Measurements from ENCODE around the gene TMEM165. TPM values are rescaled to one million over a fixed set of nuclear protein-coding genes. Genes with fewer than 3 reads are reported as not detected.
"Not testable (repeated sequence)": the region's sequence is repeated elsewhere in the genome, so short reads cannot be mapped to it uniquely, and the experiment has no call there.

Gene TMEM165
- total RNA-seq, 3 donors from 2014 or later, result 165 to 386 (median 204) TPM

- H3K27me3 ChIP-seq, result no peaks in the 10 kb centered on the region
- DNase-seq (ENCODE audit: low spot score in 2 of 2), result no peak
- no peak for TF ChIP-seq POLR2A (IDR thresholded peaks at IDR 0.05)
- no peak for TF ChIP-seq CTCF (IDR thresholded peaks at IDR 0.05)
- TF ChIP-seq POLR2AphosphoS5 (IDR thresholded peaks at IDR 0.05), result no peak
- intact Hi-C loops (cut with DNase I; ENCODE audit: low total_unique reads), result no loop called here
- H3K27ac ChIP-seq, result no peak overlapping the region
- H3K4me3 ChIP-seq, result no peak overlapping the region
- H3K36me3 ChIP-seq, result no peaks in the 10 kb centered on the region
- no peaks in the 10 kb centered on the region for H3K9me3 ChIP-seq
- H3K4me1 ChIP-seq, result peaks cover 0 to 10% of the 10 kb centered on the region in 2 donors
Observed at GRCh38 chr4:55348466-55348865, 47.3 kb upstream of the TMEM165 start.

GRCh38 chr4:55350870-55351269 is 44.9 kb upstream of the TMEM165 start:
- H3K27ac ChIP-seq; intact Hi-C loops (cut with DNase I; ENCODE audit: low total_unique reads); DNase-seq (ENCODE audit: low spot score in 2 of 2); H3K27me3 ChIP-seq; H3K36me3 ChIP-seq; H3K9me3 ChIP-seq; H3K4me3 ChIP-seq: not testable (repeated sequence)
- H3K4me1 ChIP-seq, result peaks cover 0 to 10% of the 10 kb centered on the region in 2 donors

GRCh38 chr4:55351824-55352223 is 43.9 kb upstream of the TMEM165 start:
- DNase-seq (ENCODE audit: low spot score in 2 of 2), result no peak
- intact Hi-C loops (cut with DNase I; ENCODE audit: low total_unique reads), result no loop called here

GRCh38 chr4:55352726-55353125 is 43.0 kb upstream of the TMEM165 start:
- no peaks in the 10 kb centered on the region for H3K27me3 ChIP-seq
- H3K4me3 ChIP-seq, result no peak overlapping the region
- TF ChIP-seq CTCF (IDR thresholded peaks at IDR 0.05), result no peak
- TF ChIP-seq POLR2A (IDR thresholded peaks at IDR 0.05), result no peak
- TF ChIP-seq POLR2AphosphoS5 (IDR thresholded peaks at IDR 0.05), result no peak
- H3K36me3 ChIP-seq, result no peaks in the 10 kb centered on the region
- H3K9me3 ChIP-seq, result no peaks in the 10 kb centered on the region
- DNase-seq (ENCODE audit: low spot score in 2 of 2), result no peak
- H3K27ac ChIP-seq, result no peak overlapping the region
- peaks cover 0 to under 1% of the 10 kb centered on the region in 2 donors for H3K4me1 ChIP-seq
- intact Hi-C loops (cut with DNase I; ENCODE audit: low total_unique reads), result no loop called here

More at GRCh38 chr4:55351824-55352223, 43.9 kb upstream of the TMEM165 start:
- Histone ChIP-seq H3K27ac (no peak overlapping the region), H3K9me3 (no peaks in the 10 kb centered on the region), H3K4me3 (no peak overlapping the region), H3K27me3 (no peaks in the 10 kb centered on the region), H3K36me3 (no peaks in the 10 kb centered on the region), H3K4me1 (peaks cover 0 to 10% of the 10 kb centered on the region in 2 donors)
- TF ChIP-seq POLR2A (IDR thresholded peaks at IDR 0.05), result no peak

GRCh38 chr4:55353228-55353747 is 42.5 kb upstream of the TMEM165 start:
- H3K27ac ChIP-seq; intact Hi-C loops (cut with DNase I; ENCODE audit: low total_unique reads); H3K27me3 ChIP-seq; H3K36me3 ChIP-seq; H3K9me3 ChIP-seq; DNase-seq (ENCODE audit: low spot score in 2 of 2); H3K4me3 ChIP-seq; H3K4me1 ChIP-seq: not testable (repeated sequence)

- Histone ChIP-seq H3K4me3 (no peak overlapping the region), H3K27me3 (no peaks in the 10 kb centered on the region), H3K4me1 (no peaks in the 10 kb centered on the region), H3K9me3 (no peaks in the 10 kb centered on the region), H3K36me3 (no peaks in the 10 kb centered on the region), H3K27ac (no peak overlapping the region)
- TF ChIP-seq CTCF (IDR thresholded peaks at IDR 0.05) (no peak), POLR2AphosphoS5 (IDR thresholded peaks at IDR 0.05) (no peak), POLR2A (IDR thresholded peaks at IDR 0.05) (no peak)
- intact Hi-C loops (cut with DNase I; ENCODE audit: low total_unique reads), result no loop called here
- no peak for DNase-seq (ENCODE audit: low spot score in 2 of 2)
Observed at GRCh38 chr4:55354648-55355047, 41.1 kb upstream of the TMEM165 start.

GRCh38 chr4:55355555-55355954 is 40.2 kb upstream of the TMEM165 start:
- H3K36me3 ChIP-seq, result no peaks in the 10 kb centered on the region
- no peaks in the 10 kb centered on the region for H3K27me3 ChIP-seq
- H3K4me3 ChIP-seq, result no peak overlapping the region
- DNase-seq (ENCODE audit: low spot score in 2 of 2), result no peak
- TF ChIP-seq POLR2AphosphoS5 (IDR thresholded peaks at IDR 0.05) (no peak), CTCF (IDR thresholded peaks at IDR 0.05) (no peak), POLR2A (IDR thresholded peaks at IDR 0.05) (no peak)
- no peaks in the 10 kb centered on the region for H3K4me1 ChIP-seq
- H3K27ac ChIP-seq, result no peak overlapping the region
- no peaks in the 10 kb centered on the region for H3K9me3 ChIP-seq
- intact Hi-C loops (cut with DNase I; ENCODE audit: low total_unique reads), result no loop called here
